ENCODE data around the gene CRPPA. TPM values are rescaled to one million over a fixed set of nuclear protein-coding genes. Genes with fewer than 3 reads are reported as not detected.
"Not testable (repeated sequence)": the region's sequence is repeated elsewhere in the genome, so short reads cannot be mapped to it uniquely, and the experiment has no call there.

CRPPA gene
- total RNA-seq (2014; rRNA removed; shearing (Covaris generic)) = 2.8 and 3.4 TPM in 2 replicates

GRCh38 chr7:16421333-16422102, at the start of gene CRPPA:
Gene CRPPA (minus strand): TSS chr7:16421538. CDS start chr7:16421322, 216 bp downstream.
- peak; percentile 67 for DNase-seq (ENCODE audit: low read depth)

GRCh38 chr7:16465469-16466361, 44.4 kb upstream of the CRPPA start, which contains the start of gene SOSTDC1:
Gene SOSTDC1 (minus strand): TSS chr7:16465738. CDS start chr7:16465668, 70 bp downstream.
- DNase-seq (ENCODE audit: low read depth) = peak; percentile 21

GRCh38 chr7:16463949-16464715, 42.8 kb upstream of the CRPPA start:
- DNase-seq (ENCODE audit: low read depth) = no peak

- no peak for DNase-seq (ENCODE audit: low read depth)
Measured at GRCh38 chr7:16463520-16463919, 42.2 kb upstream of the CRPPA start.

- no peak for DNase-seq (ENCODE audit: low read depth)
Measured at GRCh38 chr7:16462431-16462889, 41.1 kb upstream of the CRPPA start.

GRCh38 chr7:16460789-16461493, 39.6 kb upstream of the CRPPA start:
- no peak for DNase-seq (ENCODE audit: low read depth)

- DNase-seq (ENCODE audit: low read depth) = not testable (repeated sequence)
Measured at GRCh38 chr7:16456303-16456702, 35.0 kb upstream of the CRPPA start.

GRCh38 chr7:16455591-16455990, 34.3 kb upstream of the CRPPA start:
- no peak for DNase-seq (ENCODE audit: low read depth)

- no peak for DNase-seq (ENCODE audit: low read depth)
Measured at GRCh38 chr7:16450366-16450765, 29.0 kb upstream of the CRPPA start.

GRCh38 chr7:16447876-16448275, 26.5 kb upstream of the CRPPA start:
- DNase-seq (ENCODE audit: low read depth) = no peak

GRCh38 chr7:16446508-16446907, 25.2 kb upstream of the CRPPA start:
- no peak for DNase-seq (ENCODE audit: low read depth)

- DNase-seq (ENCODE audit: low read depth) = not testable (repeated sequence)
Measured at GRCh38 chr7:16443871-16444270, 22.5 kb upstream of the CRPPA start.

- no peak for DNase-seq (ENCODE audit: low read depth)
Measured at GRCh38 chr7:16438988-16439387, 17.6 kb upstream of the CRPPA start.

- no peak for DNase-seq (ENCODE audit: low read depth)
Measured at GRCh38 chr7:16436306-16436705, 15.0 kb upstream of the CRPPA start.

GRCh38 chr7:16433568-16434122, 12.3 kb upstream of the CRPPA start:
- DNase-seq (ENCODE audit: low read depth) = peak; percentile 79

- DNase-seq (ENCODE audit: low read depth) = no peak
Measured at GRCh38 chr7:16432425-16432731, 11.0 kb upstream of the CRPPA start.

GRCh38 chr7:16431646-16432424, 10.5 kb upstream of the CRPPA start:
- DNase-seq (ENCODE audit: low read depth) = peak; percentile 65

- peak; percentile 38 for DNase-seq (ENCODE audit: low read depth)
Measured at GRCh38 chr7:16430133-16430532, 8.8 kb upstream of the CRPPA start.

GRCh38 chr7:16428672-16429071, 7.3 kb upstream of the CRPPA start:
- peak; percentile 88 for DNase-seq (ENCODE audit: low read depth)

GRCh38 chr7:16428182-16428581, 6.8 kb upstream of the CRPPA start:
- DNase-seq (ENCODE audit: low read depth) = no peak
